K562 (cell line): ENCODE data around the gene SYNE1. TPM values are rescaled to one million over a fixed set of nuclear protein-coding genes. Genes with fewer than 3 reads are reported as not detected.

ENCODE experiments used
- ATAC-seq: fragments of 200-7000 bp; cut with Tn5 transposase; 3 replicates; pipeline ENCODE4 v1.9.1; 2020; ENCODE audit warnings: moderate library complexity
- BruUV-seq: library from RNA; stranded (reverse); fragments of 400-500 nt; replicated peaks from 2 replicates; lab custom pipeline; 2021; lab: Mats Ljungman, UMichigan
- CTCF ChIA-PET: fragments of 300-600 bp; formaldehyde crosslinking; extraction: SDS; loops from one replicate; lab custom pipeline; 2021; ENCODE audit warnings: low intra/inter-chr PET ratio; lab: Yijun Ruan, JAX
- POLR2A ChIA-PET: fragments of 300-600, 350-650 bp; sonication (Branson Sonifier 250); formaldehyde crosslinking; extraction: SDS; loops from one replicate; lab custom pipeline; 2021; ENCODE audit warnings: antibody characterized with exemption, inconsistent platforms; lab: Yijun Ruan, JAX
- DNase-seq, 4 experiments: peaks; one replicate each; pipeline versions ENCODE4 v3.0.0 to v3.0.0-alpha.2; 2011 to 2018; ENCODE audit warnings: low spot score in 3 of 4, mixed read lengths in 3 of 4; ENCODE audit errors: extremely low read depth in 1 of 4
- FAIRE-seq: peaks from 2 replicates; lab custom pipeline; 2011; peaks lifted over from hg19 to GRCh38; lab: Jason Lieb, UNC
- H2AFZ ChIP-seq: 2 replicates; pipeline ENCODE4 v1.6.0; 2011; ENCODE audit warnings: low read depth, low read length, control low read depth, inconsistent platforms
- H3K27ac ChIP-seq: fragments of 200-600 bp; 3 replicates; pipeline ENCODE4 v1.8.0; 2011; ENCODE audit warnings: low read depth, mild to moderate bottlenecking, control low read depth, inconsistent platforms, low read length, moderate library complexity, mixed read lengths; ENCODE audit errors: extremely low read depth
- H3K27me3 ChIP-seq, 2 experiments: fragments of 300-600 bp in 1 of 2; 2 replicates in 1 of 2; 3 replicates in 1 of 2; pipeline versions ENCODE4 v1.6.0 to v1.8.0; 2011; ENCODE audit warnings: inconsistent platforms in 2 of 2, low read length in 2 of 2, mild to moderate bottlenecking in 1 of 2, mixed read lengths in 1 of 2, moderate library complexity in 1 of 2; ENCODE audit not compliant: control insufficient read depth in 2 of 2, insufficient read depth in 2 of 2
- H3K36me3 ChIP-seq: fragments of 300-600 bp; 3 replicates; pipeline ENCODE4 v1.8.0; 2011; ENCODE audit warnings: mild to moderate bottlenecking, low read length, inconsistent platforms; ENCODE audit not compliant: control insufficient read depth, insufficient read depth
- H3K4me1 ChIP-seq, 2 experiments: fragments of 200-600 bp in 1 of 2; replicated peaks in 1 of 2; 2 replicates in 1 of 2; 3 replicates in 1 of 2; pipeline versions ENCODE4 v1.5.1 to v1.8.0; 2011; ENCODE audit warnings: inconsistent platforms in 2 of 2, low read length in 2 of 2, mild to moderate bottlenecking in 1 of 2, mixed read lengths in 1 of 2, moderate library complexity in 1 of 2; ENCODE audit not compliant: control insufficient read depth in 2 of 2, insufficient read depth in 2 of 2
- H3K4me2 ChIP-seq: 2 replicates; pipeline ENCODE4 v1.6.1; 2011; ENCODE audit warnings: low read length, control low read depth, inconsistent platforms, mixed read lengths; ENCODE audit not compliant: insufficient read depth
- H3K4me3 ChIP-seq: fragments of 200-600 bp; sonication (generic), shearing (Covaris generic); 2 replicates; pipeline ENCODE4 v1.5.1; 2016; ENCODE audit warnings: control low read depth, inconsistent platforms
- H3K79me2 ChIP-seq: fragments of 200-600 bp; 3 replicates; pipeline ENCODE4 v1.8.0; 2011; ENCODE audit warnings: low read length, inconsistent platforms; ENCODE audit not compliant: control insufficient read depth, insufficient read depth
- H3K9ac ChIP-seq, 2 experiments: 2 replicates each; pipeline versions ENCODE4 v1.6.0 to v1.6.1; 2011; ENCODE audit warnings: low read depth in 2 of 2, low read length in 2 of 2, control low read depth in 1 of 2, inconsistent platforms in 1 of 2, mild to moderate bottlenecking in 1 of 2, mixed read lengths in 1 of 2; ENCODE audit not compliant: insufficient read depth in 1 of 2
- H3K9me1 ChIP-seq: one replicate; pipeline ENCODE4 v1.6.0; 2011; ENCODE audit warnings: inconsistent platforms, mild to moderate bottlenecking, low read length, moderate library complexity; ENCODE audit not compliant: control insufficient read depth, insufficient read depth
- H3K9me3 ChIP-seq: replicated peaks from 2 replicates; pipeline ENCODE4 v1.5.1; 2011; ENCODE audit warnings: low read depth, low read length, inconsistent platforms; ENCODE audit not compliant: control insufficient read depth, insufficient read depth
- H4K20me1 ChIP-seq: replicated peaks from 2 replicates; pipeline ENCODE4 v1.6.1; 2011; ENCODE audit warnings: low read length, inconsistent platforms, mixed read lengths; ENCODE audit not compliant: control insufficient read depth, insufficient read depth
- AFF1 ChIP-seq, 2 experiments: fragments of 450-650 bp; IDR thresholded peaks; 2 replicates each; pipeline ENCODE4 v1.6.1; 2018; ENCODE audit warnings: mild to moderate bottlenecking in 2 of 2, low read depth in 1 of 2; ENCODE audit not compliant: partially characterized antibody in 2 of 2
- FOXJ3 ChIP-seq: sonication (generic); formaldehyde crosslinking; IDR thresholded peaks from 2 replicates; pipeline ENCODE4 v1.4.0; 2020; ENCODE audit warnings: mild to moderate bottlenecking, missing genetic modification reagents
- MAFF ChIP-seq: IDR thresholded peaks from 2 replicates; pipeline ENCODE4 v1.6.1; 2012; ENCODE audit warnings: low read length, improper control_type of control experiment
- NFE2 ChIP-seq: IDR thresholded peaks from 2 replicates; pipeline ENCODE4 v1.6.1; 2014; ENCODE audit warnings: antibody characterized with exemption, low read depth
- RB1 ChIP-seq: fragments of 450-650 bp; IDR thresholded peaks from 2 replicates; pipeline ENCODE4 v1.6.1; 2017; ENCODE audit warnings: low read depth, mild to moderate bottlenecking
- TEAD4 ChIP-seq, 2 experiments: sonication (generic) in 1 of 2; formaldehyde crosslinking in 1 of 2; IDR thresholded peaks; 2 replicates each; pipeline versions ENCODE4 v1.6.1 to v1.8.0; 2012 to 2022; ENCODE audit warnings: borderline replicate concordance in 1 of 2, inconsistent platforms in 1 of 2, low read length in 1 of 2, mild to moderate bottlenecking in 1 of 2, missing genetic modification reagents in 1 of 2
- ZFX ChIP-seq: sonication (generic); formaldehyde crosslinking; IDR thresholded peaks from 2 replicates; pipeline ENCODE4 v1.8.0; 2022; ENCODE audit warnings: mild to moderate bottlenecking, missing genetic modification reagents, moderate library complexity
- ZHX1 ChIP-seq: fragments of 150-350 bp; conservative IDR thresholded peaks from 2 replicates; pipeline ENCODE4 v1.6.1; 2014; ENCODE audit warnings: low read length
- ZNF280A ChIP-seq: fragments of 450-650 bp; IDR thresholded peaks from 2 replicates; pipeline ENCODE4 v1.6.1; 2018; ENCODE audit warnings: mild to moderate bottlenecking, low read depth; ENCODE audit not compliant: partially characterized antibody
- ZNF780A ChIP-seq: fragments of 250-450 bp; sonication (Bioruptor Pico); IDR thresholded peaks from 2 replicates; pipeline ENCODE4 v1.5.0; 2021; ENCODE audit warnings: mild to moderate bottlenecking
- WGBS: fragments of 100-300 bp; shearing (Covaris generic); methylation state at CpG from one replicate; pipeline ENCODE4 v1.1.6; 2016; ENCODE audit warnings: low coverage, mixed read lengths; ENCODE audit not compliant: insufficient coverage; ENCODE audit errors: missing lambda C conversion rate; 5-methylcytosine and 5-hydroxymethylcytosine counted together
- in situ Hi-C: fragments of 300-500 bp; cut with MboI; formaldehyde crosslinking; loops from 4 replicates; pipeline ENCODE4 v1.15.0; 2018; ENCODE audit warnings: inconsistent platforms, mixed read lengths
- intact Hi-C: fragments of 100-400 bp; cut with micrococcal nuclease; formaldehyde crosslinking; loops from 2 replicates; pipeline ENCODE4 v1.14.2; 2022
- polyA plus RNA-seq, 8 experiments: library from polyadenylated mRNA; depleted of rRNA in 4 of 8; stranded (reverse) in 5 of 8; unstranded in 3 of 8; fragments of >200 nt; fragmentation: Nextera tagmentation in 2 of 8; fragmentation: Illumina TruSeq in 1 of 8; extraction: Ambion mirVana in 2 of 8; extraction: Trizol in 1 of 8; gene quantifications; 2 replicates each; pipeline versions ENCODE4 v1.2.1 to v1.2.3, GENCODE V29; 2011 to 2014; ENCODE audit warnings: inconsistent platforms in 1 of 8, missing spikeins in 1 of 8
- total RNA-seq, 7 experiments: library from RNA; depleted of rRNA in 6 of 7; stranded (reverse); fragments of >200 nt in 6 of 7; fragmentation: Illumina TruSeq in 2 of 7; extraction: Trizol in 2 of 7; gene quantifications; 2 replicates each; pipeline versions ENCODE4 v1.2.1 to v1.2.3, GENCODE V29; 2011 to 2021; ENCODE audit warnings: low replicate concordance in 1 of 7
- TF ChIP-seq, protein P1 (sequence below): sonication (generic); formaldehyde crosslinking; IDR thresholded peaks from 2 replicates; pipeline ENCODE4 v1.8.0; 2022; ENCODE audit warnings: missing genetic modification reagents, mild to moderate bottlenecking, borderline replicate concordance
- TF ChIP-seq, protein P2 (sequence below): sonication (generic); formaldehyde crosslinking; IDR thresholded peaks from 2 replicates; pipeline ENCODE4 v1.8.0; 2022; ENCODE audit warnings: missing genetic modification reagents, mild to moderate bottlenecking, moderate library complexity, borderline replicate concordance

SYNE1 gene
- total and polyA plus RNA-seq, 9 of the 15 experiments (the other 6 are each of a cell fraction or from before 2014, with no cell fraction given), result under 0.01 to 0.42 (median 0.08) TPM; not detected in 1

DNA sequence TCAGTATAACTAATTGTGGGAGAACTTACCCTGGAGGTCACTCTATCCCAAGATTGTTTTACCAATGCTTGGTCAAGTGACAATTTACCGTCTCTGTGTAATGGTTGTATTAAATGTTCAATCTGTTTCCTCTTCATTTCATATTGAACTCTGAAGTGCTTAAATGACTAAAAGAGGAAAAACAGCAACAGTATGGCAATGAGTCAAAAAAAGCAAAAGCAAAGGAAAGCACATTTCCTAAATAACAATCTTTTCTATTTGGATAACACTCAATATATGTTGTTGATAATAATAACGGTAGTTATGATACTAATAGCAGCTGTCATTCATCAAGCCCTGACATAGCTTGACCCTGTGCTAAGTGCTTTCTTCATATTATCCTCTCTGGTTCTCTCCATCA, 152.4 kb downstream of the SYNE1 start:
- Histone ChIP-seq H3K4me3 (no peak overlapping the region), H3K27me3 (no peaks in the 10 kb centered on the region), H2AFZ (no peak overlapping the region), H3K9me1 (no peaks in the 10 kb centered on the region), H3K79me2 (no peaks in the 10 kb centered on the region), H3K27ac (no peak overlapping the region), H3K4me1 (no peaks in the 10 kb centered on the region), H3K9me3 (no peaks in the 10 kb centered on the region; the same call in 1 of the 2 replicates), H4K20me1 (no peaks in the 10 kb centered on the region), H3K36me3 (no peaks in the 10 kb centered on the region), H3K9ac (no peak overlapping the region), H3K4me2 (no peak overlapping the region)
- 0% methylated on average over 2 of the region's 2 CpGs for WGBS
- BruUV-seq, result no TSS peak
- in situ Hi-C loops (no loop called here), intact Hi-C loops (loop anchor here (5.0 kb wide), 2 partner anchors 462 to 537 kb away; no protein-coding TSS in a partner anchor)
- DNase-seq (no peak), FAIRE-seq (no peak), ATAC-seq (no peak)
- CTCF ChIA-PET, result no interaction called here
- POLR2A ChIA-PET, result no interaction called here
- TF ChIP-seq ZHX1 (no peak), RB1 (no peak), ZNF780A (no peak), ZNF280A (no peak), TEAD4 (IDR thresholded peaks at IDR 0.05; ENCODE audit: low read length) (no peak), TEAD4 (CRISPR knock-in tag; IDR thresholded peaks at IDR 0.05; ENCODE audit: borderline replicate concordance) (no peak), NFE2 (no peak), MAFF (no peak), AFF1 (IDR thresholded peaks at IDR 0.05; ENCODE audit: low read depth in 1 of 2, partially characterized antibody in 2 of 2) (no peak), ZFX (CRISPR knock-in tag) (no peak), FOXJ3 (CRISPR knock-in tag) (no peak)
- TF ChIP-seq, protein P1, sequence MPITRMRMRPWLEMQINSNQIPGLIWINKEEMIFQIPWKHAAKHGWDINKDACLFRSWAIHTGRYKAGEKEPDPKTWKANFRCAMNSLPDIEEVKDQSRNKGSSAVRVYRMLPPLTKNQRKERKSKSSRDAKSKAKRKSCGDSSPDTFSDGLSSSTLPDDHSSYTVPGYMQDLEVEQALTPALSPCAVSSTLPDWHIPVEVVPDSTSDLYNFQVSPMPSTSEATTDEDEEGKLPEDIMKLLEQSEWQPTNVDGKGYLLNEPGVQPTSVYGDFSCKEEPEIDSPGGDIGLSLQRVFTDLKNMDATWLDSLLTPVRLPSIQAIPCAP, result no peak
- TF ChIP-seq, protein P2, sequence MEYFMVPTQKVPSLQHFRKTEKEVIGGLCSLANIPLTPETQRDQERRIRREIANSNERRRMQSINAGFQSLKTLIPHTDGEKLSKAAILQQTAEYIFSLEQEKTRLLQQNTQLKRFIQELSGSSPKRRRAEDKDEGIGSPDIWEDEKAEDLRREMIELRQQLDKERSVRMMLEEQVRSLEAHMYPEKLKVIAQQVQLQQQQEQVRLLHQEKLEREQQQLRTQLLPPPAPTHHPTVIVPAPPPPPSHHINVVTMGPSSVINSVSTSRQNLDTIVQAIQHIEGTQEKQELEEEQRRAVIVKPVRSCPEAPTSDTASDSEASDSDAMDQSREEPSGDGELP (CRISPR knock-in tag), result no peak
